ENCODE results near the gene HERC5.

DNA sequence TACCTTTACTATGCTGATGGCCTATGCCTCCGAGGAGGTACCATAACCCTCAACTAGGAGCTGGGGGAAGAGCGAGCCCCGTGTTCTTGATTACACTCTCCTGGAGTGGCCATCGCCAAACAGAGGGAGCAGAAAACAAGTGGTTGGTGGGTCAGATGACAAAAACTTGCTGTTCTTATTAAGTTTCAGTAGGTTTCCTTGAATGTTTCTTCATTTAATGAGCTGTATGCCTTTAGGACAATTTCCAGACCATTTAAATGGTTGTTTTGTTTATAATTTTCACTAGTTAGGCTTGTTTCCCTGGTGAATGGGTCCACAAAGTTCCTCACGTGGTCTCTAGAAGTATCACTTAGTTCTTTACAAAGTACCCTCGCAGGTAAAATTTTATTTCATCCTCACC, 62.0 kb downstream of the HERC5 start:
- TF ChIP-seq CTCF (IDR thresholded peaks at IDR 0.05) = no peak
- no peak for TF ChIP-seq POLR2A (IDR thresholded peaks at IDR 0.05)

All from transverse colon (tissue), 3 donors.